Trophoblast cell (in vitro differentiated cells and primary cell): ENCODE data around the gene ARHGAP22.
"Not testable (repeated sequence)": the region's sequence is repeated elsewhere in the genome, so short reads cannot be mapped to it uniquely, and the experiment has no call there.

Experiments
- DNase-seq, 2 donors: peaks; one replicate each; pipeline ENCODE4 v3.0.0-alpha.2; 2016
- H2AFZ ChIP-seq: 2 replicates; pipeline ENCODE4 v1.6.1; 2013; ENCODE audit warnings: low read length, moderate library complexity, mild to moderate bottlenecking; ENCODE audit not compliant: insufficient read depth, poor library complexity
- H2AK5ac ChIP-seq: 2 replicates; pipeline ENCODE4 v1.6.1; 2013; ENCODE audit warnings: mild to moderate bottlenecking, low read length
- H2BK120ac ChIP-seq: 2 replicates; pipeline ENCODE4 v1.6.1; 2013; ENCODE audit warnings: low read length, mild to moderate bottlenecking, moderate library complexity; ENCODE audit not compliant: insufficient read depth, poor library complexity
- H2BK12ac ChIP-seq: 2 replicates; pipeline ENCODE4 v1.6.1; 2013; ENCODE audit warnings: mild to moderate bottlenecking, low read length, moderate library complexity
- H2BK5ac ChIP-seq: 2 replicates; pipeline ENCODE4 v1.6.1; 2013; ENCODE audit warnings: low read length, low read depth, moderate library complexity, mild to moderate bottlenecking; ENCODE audit not compliant: poor library complexity
- H3K14ac ChIP-seq: 2 replicates; pipeline ENCODE4 v1.6.1; 2013; ENCODE audit warnings: mild to moderate bottlenecking, low read length
- H3K18ac ChIP-seq: 2 replicates; pipeline ENCODE4 v1.6.1; 2013; ENCODE audit warnings: mild to moderate bottlenecking, low read length
- H3K23ac ChIP-seq: 2 replicates; pipeline ENCODE4 v1.6.1; 2013; ENCODE audit warnings: low read length
- H3K27ac ChIP-seq: 2 replicates; pipeline ENCODE4 v1.5.1; 2013; ENCODE audit warnings: low read depth, mild to moderate bottlenecking, inconsistent platforms, low read length, moderate library complexity
- H3K27me3 ChIP-seq: 2 replicates; pipeline ENCODE4 v1.6.1; 2013; ENCODE audit warnings: inconsistent platforms, mild to moderate bottlenecking, low read length, moderate library complexity; ENCODE audit not compliant: insufficient read depth
- H3K36me3 ChIP-seq, 2 experiments: 1 replicate in 1 of 2; 2 replicates in 1 of 2; pipeline ENCODE4 v1.6.1; 2013; ENCODE audit warnings: low read length in 2 of 2, mild to moderate bottlenecking in 2 of 2, moderate library complexity in 1 of 2; ENCODE audit not compliant: insufficient read depth in 2 of 2, control insufficient read depth in 1 of 2
- H3K4ac ChIP-seq: 2 replicates; pipeline ENCODE4 v1.6.1; 2013; ENCODE audit warnings: low read depth, mild to moderate bottlenecking, low read length, moderate library complexity
- H3K4me1 ChIP-seq, 2 experiments: 1 replicate in 1 of 2; 2 replicates in 1 of 2; pipeline ENCODE4 v1.6.1; 2013; ENCODE audit warnings: low read length in 2 of 2, mild to moderate bottlenecking in 2 of 2, moderate library complexity in 1 of 2; ENCODE audit not compliant: insufficient read depth in 2 of 2, control insufficient read depth in 1 of 2
- H3K4me2 ChIP-seq: 2 replicates; pipeline ENCODE4 v1.6.1; 2013; ENCODE audit warnings: inconsistent platforms, mild to moderate bottlenecking, low read length, moderate library complexity
- H3K4me3 ChIP-seq: 2 replicates; pipeline ENCODE4 v1.5.1; 2013; ENCODE audit warnings: mild to moderate bottlenecking, low read depth, low read length, inconsistent platforms
- H3K79me1 ChIP-seq: one replicate; pipeline ENCODE4 v1.6.1; 2013; ENCODE audit warnings: low read length
- H3K79me2 ChIP-seq: 2 replicates; pipeline ENCODE4 v1.6.1; 2013; ENCODE audit warnings: low read length, mild to moderate bottlenecking; ENCODE audit not compliant: control insufficient read depth, insufficient read depth, poor library complexity
- H3K9ac ChIP-seq: 2 replicates; pipeline ENCODE4 v1.6.1; 2013; ENCODE audit warnings: mild to moderate bottlenecking, low read length
- H3K9me3 ChIP-seq: 2 replicates; pipeline ENCODE4 v1.6.1; 2013; ENCODE audit warnings: low read depth, mild to moderate bottlenecking, control low read depth, inconsistent platforms, low read length; ENCODE audit not compliant: insufficient read depth
- H4K12ac ChIP-seq: 2 replicates; pipeline ENCODE4 v1.6.1; 2013; ENCODE audit warnings: low read depth, mild to moderate bottlenecking, low read length, moderate library complexity
- H4K8ac ChIP-seq: 2 replicates; pipeline ENCODE4 v1.6.1; 2013; ENCODE audit warnings: low read depth, mild to moderate bottlenecking, low read length, moderate library complexity
- H4K91ac ChIP-seq: one replicate; pipeline ENCODE4 v1.6.1; 2013; ENCODE audit warnings: low read depth, mild to moderate bottlenecking, low read length, moderate library complexity
- WGBS: extraction: QIAGEN DNeasy Blood & Tissue Kit; methylation state at CpG from one replicate; pipeline ENCODE4 v1.1.7; 2013; ENCODE audit warnings: missing lambda C conversion rate; ENCODE audit not compliant: insufficient read length, insufficient coverage; ENCODE audit errors: extremely low coverage; 5-methylcytosine and 5-hydroxymethylcytosine counted together

The ARHGAP22 gene

DNA sequence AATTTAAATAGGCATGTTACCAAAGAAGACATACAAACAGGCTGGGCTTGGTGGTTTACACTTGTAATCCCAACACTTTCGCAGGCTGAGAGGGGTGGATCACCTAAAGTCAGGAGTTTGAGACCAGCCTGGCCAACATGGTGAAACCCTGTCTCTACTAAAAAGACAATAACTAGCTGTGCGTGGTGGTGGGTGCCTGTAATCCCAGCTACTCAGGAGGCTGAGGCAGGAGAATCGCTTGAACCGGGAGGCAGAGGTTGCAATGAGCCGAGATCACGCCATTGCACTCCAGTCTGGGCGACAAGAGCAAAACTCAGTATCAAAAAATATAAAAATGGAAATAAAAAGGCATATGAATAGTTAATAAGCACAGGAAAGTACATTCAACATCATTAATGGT, 42.2 kb upstream of the ARHGAP22 start:
- not testable (repeated sequence) for H4K8ac ChIP-seq, H3K79me2 ChIP-seq, H2BK120ac ChIP-seq, H3K4me3 ChIP-seq, H3K18ac ChIP-seq, H3K9me3 ChIP-seq, H2AFZ ChIP-seq, H2AK5ac ChIP-seq, H3K79me1 ChIP-seq, H3K23ac ChIP-seq, H4K12ac ChIP-seq, H3K14ac ChIP-seq, H2BK5ac ChIP-seq, H3K36me3 ChIP-seq, H3K27me3 ChIP-seq, H3K9ac ChIP-seq, DNase-seq, H4K91ac ChIP-seq, H3K4me1 ChIP-seq, H3K4me2 ChIP-seq, H3K27ac ChIP-seq, H3K4ac ChIP-seq, H2BK12ac ChIP-seq
- no CpG with 5 or more reads among the region's 7 CpGs for WGBS

DNA sequence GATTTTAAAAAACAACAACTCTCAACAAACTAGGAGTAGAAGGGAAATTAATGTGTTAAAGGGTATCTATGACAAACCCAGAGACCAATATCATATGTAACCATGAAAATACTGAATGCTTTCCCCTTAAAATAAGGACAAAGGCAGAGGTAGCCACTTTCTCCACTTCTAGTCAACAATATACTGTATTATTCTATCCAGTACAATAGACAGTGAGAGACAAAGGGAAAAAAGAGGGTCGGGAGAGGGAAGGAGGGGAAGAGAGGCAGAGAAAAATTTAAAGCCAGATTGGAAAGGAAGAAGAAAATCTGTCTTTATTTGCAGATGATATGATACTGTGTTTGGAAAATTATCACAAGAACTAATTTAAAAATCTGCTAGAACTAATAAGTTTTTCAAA, 40.7 kb upstream of the ARHGAP22 start:
- Histone ChIP-seq H3K9me3 (peaks cover 1% of the 10 kb centered on the region), H3K36me3 (no peaks in the 10 kb centered on the region), H3K79me2 (no peaks in the 10 kb centered on the region), H3K18ac (no peak overlapping the region), H3K4me3 (no peak overlapping the region), H3K4me1 (no peaks in the 10 kb centered on the region), H3K9ac (no peak overlapping the region), H3K4me2 (no peak overlapping the region), H3K23ac (no peak overlapping the region), H3K14ac (no peak overlapping the region), H4K91ac (no peak overlapping the region), H3K79me1 (no peaks in the 10 kb centered on the region), H3K27me3 (no peaks in the 10 kb centered on the region), H2BK5ac (no peak overlapping the region), H2BK120ac (no peak overlapping the region), H3K27ac (no peak overlapping the region), H4K8ac (no peak overlapping the region), H3K4ac (no peak overlapping the region), H2AK5ac (no peak overlapping the region), H2BK12ac (no peak overlapping the region), H4K12ac (no peak overlapping the region), H2AFZ (no peak overlapping the region)
- WGBS = no CpG with 5 or more reads among the region's 1 CpG
- no peak for DNase-seq

DNA sequence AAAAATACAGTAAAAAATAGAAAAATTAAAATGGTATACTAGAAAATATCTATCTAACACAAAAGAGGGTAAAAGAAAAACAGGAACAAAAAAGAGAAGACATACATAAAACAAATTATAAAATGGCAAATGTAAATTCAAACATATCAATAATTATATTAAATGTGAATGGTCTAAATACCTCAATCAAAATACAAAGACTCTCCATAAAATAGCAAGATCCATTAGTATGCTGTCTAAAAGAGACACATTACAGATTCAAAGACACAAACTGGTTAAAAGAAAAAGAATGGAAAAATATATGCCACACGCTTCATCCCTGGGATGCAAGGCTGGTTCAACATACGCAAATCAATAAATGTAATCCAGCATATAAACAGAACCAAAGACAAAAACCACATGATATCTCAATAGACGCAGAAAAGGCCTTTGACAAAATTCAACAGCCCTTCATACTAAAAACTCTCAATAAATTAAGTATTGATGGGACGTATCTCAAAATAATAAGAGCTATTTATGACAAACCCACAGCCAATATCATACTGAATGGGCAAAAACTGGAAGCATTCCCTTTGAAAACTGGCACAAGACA, 36.3 kb upstream of the ARHGAP22 start:
- H3K4me2 ChIP-seq, H3K4me3 ChIP-seq, H3K9ac ChIP-seq, H2BK12ac ChIP-seq, H2BK120ac ChIP-seq, H3K23ac ChIP-seq, H4K91ac ChIP-seq, H2BK5ac ChIP-seq, H3K27ac ChIP-seq, DNase-seq, H3K9me3 ChIP-seq, H3K36me3 ChIP-seq, H3K14ac ChIP-seq, H3K27me3 ChIP-seq, H4K8ac ChIP-seq, H4K12ac ChIP-seq, H3K18ac ChIP-seq, H2AK5ac ChIP-seq, H3K4me1 ChIP-seq, H3K4ac ChIP-seq, H3K79me2 ChIP-seq, H2AFZ ChIP-seq, H3K79me1 ChIP-seq: not testable (repeated sequence)
- WGBS = no CpG with 5 or more reads among the region's 4 CpGs

DNA sequence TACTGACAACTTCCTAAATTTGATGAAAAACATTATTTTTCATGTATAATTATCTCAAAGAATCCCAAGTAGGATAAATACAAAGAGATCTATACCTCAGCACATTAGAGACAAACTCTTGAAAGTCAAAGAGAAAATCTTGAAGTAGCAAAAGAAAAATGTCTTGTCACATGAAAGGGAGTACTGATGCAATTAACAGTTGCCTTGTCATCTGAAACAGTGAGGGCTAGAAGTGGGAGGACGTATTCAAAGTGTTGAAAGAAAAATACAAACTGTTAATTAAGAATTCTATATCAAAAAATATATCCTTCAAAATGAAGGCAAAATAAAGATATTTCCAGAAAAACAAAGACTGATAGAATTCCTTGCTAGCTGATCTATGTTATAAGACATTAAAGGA, 35.5 kb upstream of the ARHGAP22 start:
- Histone ChIP-seq H3K18ac (no peak overlapping the region), H3K14ac (no peak overlapping the region)

More for the DNA sequence above, 35.5 kb upstream of the ARHGAP22 start:
- Histone ChIP-seq H3K4me1 (peaks cover 2% of the 10 kb centered on the region in 2 experiments), H2AFZ (no peak overlapping the region), H2BK120ac (no peak overlapping the region), H4K91ac (no peak overlapping the region), H3K9ac (no peak overlapping the region), H3K4me3 (no peak overlapping the region), H3K79me2 (no peaks in the 10 kb centered on the region), H3K9me3 (peaks cover 2% of the 10 kb centered on the region), H4K8ac (no peak overlapping the region), H3K23ac (no peak overlapping the region), H2BK5ac (no peak overlapping the region), H2BK12ac (no peak overlapping the region), H3K4me2 (no peak overlapping the region), H3K4ac (no peak overlapping the region), H3K79me1 (no peaks in the 10 kb centered on the region), H3K36me3 (no peaks in the 10 kb centered on the region), H3K27ac (no peak overlapping the region), H4K12ac (no peak overlapping the region), H3K27me3 (no peaks in the 10 kb centered on the region), H2AK5ac (no peak overlapping the region)
- no peak for DNase-seq
- no CpG with 5 or more reads among the region's 1 CpG for WGBS
